NCI-H1105 treated with DMSO at 0.1 percent for 48 hours (cell line): Measurements from ENCODE around the gene DGKE.

Experiments
- DNase-seq: peaks from one replicate; lab custom pipeline; 2025; lab: John Stamatoyannopoulos, UW

The DGKE gene

GRCh38 chr17:56833809-56834379 lies at the start of gene DGKE, which contains the start of gene C17orf67:
DGKE (plus strand) TSS chr17:56834151; CDS start chr17:56834796, 645 bp downstream.
C17orf67 (minus strand) TSS chr17:56833920; CDS start chr17:56815810, 18,110 bp downstream.
- DNase-seq: peak; percentile 83

GRCh38 chr17:56785405-56785804 lies 48.5 kb upstream of the DGKE start:
- DNase-seq: no peak

GRCh38 chr17:56785997-56786680 lies 47.8 kb upstream of the DGKE start:
- DNase-seq: no peak

- DNase-seq: no peak
Observed at GRCh38 chr17:56786989-56787482, 46.9 kb upstream of the DGKE start.

- no peak for DNase-seq
Observed at GRCh38 chr17:56792267-56792666, 41.7 kb upstream of the DGKE start.

- DNase-seq: no peak
Observed at GRCh38 chr17:56793531-56793930, 40.4 kb upstream of the DGKE start.

GRCh38 chr17:56793957-56794356 lies 40.0 kb upstream of the DGKE start:
- no peak for DNase-seq

GRCh38 chr17:56795221-56795865 lies 38.6 kb upstream of the DGKE start:
- no peak for DNase-seq

GRCh38 chr17:56796536-56796935 lies 37.4 kb upstream of the DGKE start:
- no peak for DNase-seq

GRCh38 chr17:56798916-56799315 lies 35.0 kb upstream of the DGKE start:
- no peak for DNase-seq

GRCh38 chr17:56801459-56802178 lies 32.3 kb upstream of the DGKE start:
- no peak for DNase-seq

GRCh38 chr17:56803071-56803470 lies 30.9 kb upstream of the DGKE start:
- no peak for DNase-seq

- DNase-seq: no peak
Observed at GRCh38 chr17:56804454-56804853, 29.5 kb upstream of the DGKE start.

GRCh38 chr17:56806949-56807348 lies 27.0 kb upstream of the DGKE start:
- DNase-seq: no peak

GRCh38 chr17:56807723-56808122 lies 26.2 kb upstream of the DGKE start:
- DNase-seq: no peak

GRCh38 chr17:56808503-56808902 lies 25.4 kb upstream of the DGKE start:
- peak; percentile 73 for DNase-seq

GRCh38 chr17:56809106-56809819 lies 24.7 kb upstream of the DGKE start:
- DNase-seq: no peak

GRCh38 chr17:56809820-56810179 lies 24.2 kb upstream of the DGKE start:
- no peak for DNase-seq

- no peak for DNase-seq
Observed at GRCh38 chr17:56810343-56810742, 23.6 kb upstream of the DGKE start.

GRCh38 chr17:56810891-56811775 lies 22.8 kb upstream of the DGKE start:
- DNase-seq: no peak

- DNase-seq: peak; percentile 92
Observed at GRCh38 chr17:56812901-56813388, 21.0 kb upstream of the DGKE start.
